ENCODE measurements around the gene FCHSD1. TPM values are rescaled to one million over a fixed set of nuclear protein-coding genes. Genes with fewer than 3 reads are reported as not detected.
"Not testable (repeated sequence)": the region's sequence is repeated elsewhere in the genome, so short reads cannot be mapped to it uniquely, and the experiment has no call there.

The FCHSD1 gene
- total RNA-seq, 1 donor from 2014 or later = 29.3 TPM

- DNase-seq (ENCODE audit: extremely low read depth, low read depth, low spot score) = no peak
Measured at GRCh38 chr5:141618030-141618803, 33.0 kb downstream of the FCHSD1 start.

- no peak for DNase-seq (ENCODE audit: extremely low read depth, low read depth, low spot score)
Measured at GRCh38 chr5:141617682-141618029, 33.6 kb downstream of the FCHSD1 start.

GRCh38 chr5:141617128-141617527, 34.1 kb downstream of the FCHSD1 start:
- DNase-seq (ENCODE audit: extremely low read depth, low read depth, low spot score) = no peak

GRCh38 chr5:141615991-141616720, 35.1 kb downstream of the FCHSD1 start:
- DNase-seq (ENCODE audit: extremely low read depth, low read depth, low spot score) = no peak

GRCh38 chr5:141613344-141613743, 37.9 kb downstream of the FCHSD1 start:
- DNase-seq (ENCODE audit: extremely low read depth, low read depth, low spot score) = no peak

GRCh38 chr5:141611289-141611688, 39.9 kb downstream of the FCHSD1 start:
- DNase-seq (ENCODE audit: extremely low read depth, low read depth, low spot score) = no peak

- DNase-seq (ENCODE audit: extremely low read depth, low read depth, low spot score) = not testable (repeated sequence)
Measured at GRCh38 chr5:141609921-141610320, 41.3 kb downstream of the FCHSD1 start.

- DNase-seq (ENCODE audit: extremely low read depth, low read depth, low spot score) = no peak
Measured at GRCh38 chr5:141609044-141609443, 42.2 kb downstream of the FCHSD1 start.

GRCh38 chr5:141608557-141608956, 42.7 kb downstream of the FCHSD1 start:
- no peak for DNase-seq (ENCODE audit: extremely low read depth, low read depth, low spot score)

GRCh38 chr5:141608046-141608445, 43.2 kb downstream of the FCHSD1 start:
- DNase-seq (ENCODE audit: extremely low read depth, low read depth, low spot score) = no peak

- no peak for DNase-seq (ENCODE audit: extremely low read depth, low read depth, low spot score)
Measured at GRCh38 chr5:141605523-141606277, 45.5 kb downstream of the FCHSD1 start.

- no peak for DNase-seq (ENCODE audit: extremely low read depth, low read depth, low spot score)
Measured at GRCh38 chr5:141603923-141604717, 47.1 kb downstream of the FCHSD1 start.

- no peak for DNase-seq (ENCODE audit: extremely low read depth, low read depth, low spot score)
Measured at GRCh38 chr5:141602606-141603005, 48.6 kb downstream of the FCHSD1 start.

GRCh38 chr5:141598391-141599345, 52.5 kb downstream of the FCHSD1 start:
- no peak for DNase-seq (ENCODE audit: extremely low read depth, low read depth, low spot score)

- DNase-seq (ENCODE audit: extremely low read depth, low read depth, low spot score) = no peak
Measured at GRCh38 chr5:141597814-141598213, 53.4 kb downstream of the FCHSD1 start.

GRCh38 chr5:141597394-141597793, 53.8 kb downstream of the FCHSD1 start:
- DNase-seq (ENCODE audit: extremely low read depth, low read depth, low spot score) = no peak

- DNase-seq (ENCODE audit: extremely low read depth, low read depth, low spot score) = no peak
Measured at GRCh38 chr5:141596867-141597266, 54.4 kb downstream of the FCHSD1 start.

GRCh38 chr5:141590127-141590526, 61.1 kb downstream of the FCHSD1 start:
- no peak for DNase-seq (ENCODE audit: extremely low read depth, low read depth, low spot score)

Measured in glomerular endothelial cell (primary cell).